HG02943 (cell line): Measurements from ENCODE around the gene GOLGA6L7.
"Not testable (repeated sequence)": the region's sequence is repeated elsewhere in the genome, so short reads cannot be mapped to it uniquely, and the experiment has no call there.

Experiments used
- ATAC-seq: cut with Tn5 transposase; IDR thresholded peaks from one replicate; pipeline ENCODE4 v1.9.1; 2021; ENCODE audit warnings: mild to moderate bottlenecking, low read depth, moderate library complexity; ENCODE audit not compliant: unreplicated experiment

The GOLGA6L7 gene

DNA sequence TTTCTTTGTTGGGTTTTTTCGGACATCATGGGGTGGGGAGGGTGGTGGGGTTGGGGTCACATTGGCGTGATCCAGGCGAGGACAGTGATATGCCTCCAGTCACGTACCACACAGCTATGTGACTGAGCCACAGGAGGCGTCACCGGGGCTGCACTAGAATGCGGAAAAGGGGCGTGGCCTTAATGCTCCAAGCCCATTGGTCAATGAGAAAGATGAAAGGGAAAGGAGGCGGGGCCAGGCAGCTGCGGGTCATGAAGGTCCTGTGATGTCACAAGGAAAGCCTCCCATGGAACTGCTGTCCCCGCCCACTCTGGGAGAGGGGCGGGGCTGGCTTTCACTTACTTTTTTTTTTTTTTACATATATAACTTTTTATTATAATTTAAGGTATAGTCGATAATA is at the start of gene GOLGA6L7:
Gene GOLGA6L7 (minus strand): TSS at position 124 of the 400 bp plus-strand sequence. CDS start 95 bp downstream, at position 29.
- not testable (repeated sequence) for ATAC-seq

DNA sequence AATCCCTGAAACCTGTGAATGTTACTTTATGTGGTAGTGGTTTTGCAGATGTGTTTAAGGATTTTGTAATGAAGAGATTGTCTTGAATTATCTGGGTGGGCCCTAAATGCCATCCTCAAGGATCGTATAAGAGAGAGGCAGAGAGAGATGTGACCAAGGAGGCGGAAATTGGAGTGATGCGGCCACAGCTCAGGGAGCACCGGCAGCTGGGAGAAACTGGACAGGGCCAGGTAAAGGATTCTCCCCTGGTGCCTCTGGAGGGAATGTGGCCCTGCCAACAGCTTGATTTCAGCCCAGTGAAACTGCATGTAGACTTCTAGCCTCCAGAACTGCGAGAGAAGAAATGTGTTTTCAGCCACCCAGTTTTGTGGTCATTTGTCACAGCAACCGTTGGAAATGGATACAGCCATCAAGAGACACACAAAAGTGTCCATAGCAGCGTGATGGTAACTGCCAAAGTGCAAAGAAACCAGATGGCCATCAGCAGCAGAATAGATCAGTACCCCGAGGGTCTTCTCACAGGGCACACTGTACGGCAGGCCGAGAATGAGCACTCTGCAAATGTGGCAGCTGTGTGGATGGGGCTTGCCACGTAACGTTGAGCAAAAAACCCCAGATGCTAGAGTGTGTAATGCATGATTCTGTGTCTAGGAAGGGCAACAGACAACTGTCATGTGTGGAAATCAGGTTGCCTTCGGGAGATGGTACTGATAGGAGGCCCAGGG is 49.6 kb upstream of the GOLGA6L7 start:
- no peak for ATAC-seq

- ATAC-seq, result no peak
These were observed 48.5 kb upstream of the GOLGA6L7 start for GRCh38 chr15:28896951-28897350.

DNA sequence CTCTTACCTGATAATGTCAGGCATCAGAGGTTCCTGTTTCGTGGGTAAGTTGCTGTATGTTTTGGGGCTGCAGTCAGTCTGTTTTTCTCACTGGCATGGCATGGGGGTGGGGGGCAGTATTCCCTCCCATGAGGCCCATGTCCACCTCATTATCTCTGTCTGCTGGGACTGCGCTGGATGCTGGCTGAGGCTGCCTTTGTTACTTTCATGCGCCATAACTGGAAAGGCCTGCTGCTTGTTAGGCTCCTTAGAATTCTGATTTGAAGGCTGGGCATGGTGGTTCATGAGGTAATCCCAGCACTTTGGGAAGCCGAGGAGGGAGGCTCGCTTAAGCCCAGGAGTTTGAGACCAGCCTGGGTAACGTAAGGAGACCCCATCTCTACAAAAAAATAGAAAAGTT is 47.1 kb upstream of the GOLGA6L7 start:
- no peak for ATAC-seq

GRCh38 chr15:28895146-28895545 is 46.7 kb upstream of the GOLGA6L7 start:
- ATAC-seq, result no peak

DNA sequence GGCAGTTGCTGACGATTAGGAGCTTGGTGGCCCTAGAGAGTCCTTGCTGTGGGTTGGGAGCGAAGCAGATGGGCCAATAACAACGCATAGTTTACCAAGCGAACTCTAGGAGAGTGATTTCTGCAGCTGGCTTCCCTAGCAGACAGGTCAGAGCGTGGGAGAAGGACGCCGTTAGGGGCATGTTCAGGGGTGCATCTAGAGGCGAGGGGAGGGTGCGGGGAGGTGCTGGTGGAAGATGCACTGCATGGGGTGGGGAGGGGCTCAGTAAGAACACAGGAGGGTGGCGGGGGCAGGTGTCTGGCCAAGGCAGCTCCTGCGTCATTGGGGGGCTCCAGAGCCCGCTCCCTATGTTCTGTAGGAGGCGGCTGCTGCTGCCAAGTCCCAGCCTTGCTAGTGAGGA is 46.2 kb upstream of the GOLGA6L7 start:
- ATAC-seq, result no peak

GRCh38 chr15:28892789-28893610 is 44.6 kb upstream of the GOLGA6L7 start:
- no peak for ATAC-seq

GRCh38 chr15:28891588-28891987 is 43.1 kb upstream of the GOLGA6L7 start:
- no peak for ATAC-seq

GRCh38 chr15:28890711-28891495 is 42.5 kb upstream of the GOLGA6L7 start:
- ATAC-seq, result no peak

GRCh38 chr15:28890291-28890690 is 41.8 kb upstream of the GOLGA6L7 start:
- not testable (repeated sequence) for ATAC-seq

- not testable (repeated sequence) for ATAC-seq
These were observed 41.4 kb upstream of the GOLGA6L7 start for GRCh38 chr15:28889871-28890270.

DNA sequence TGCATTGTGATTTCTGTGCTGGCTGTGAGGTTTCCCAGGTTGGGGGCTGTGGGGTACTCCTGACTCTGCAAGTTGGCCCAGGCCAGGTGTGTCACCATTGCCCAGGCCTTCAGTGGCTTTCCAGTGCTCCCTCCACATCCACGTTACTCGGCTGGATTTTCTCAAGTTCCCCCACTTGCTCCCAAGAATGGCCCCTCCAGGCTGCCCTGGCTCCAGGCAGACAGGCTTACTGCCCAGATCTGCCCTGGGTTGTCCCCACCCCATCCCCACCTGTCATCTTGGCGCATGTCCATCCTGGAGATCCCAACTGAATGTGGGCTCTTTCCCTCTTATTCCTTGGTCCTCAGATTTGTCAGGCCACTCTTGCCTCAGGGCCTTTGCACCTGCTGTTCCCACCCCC is 40.9 kb upstream of the GOLGA6L7 start:
- no peak for ATAC-seq

- ATAC-seq, result no peak
These were observed 40.5 kb upstream of the GOLGA6L7 start for GRCh38 chr15:28888900-28889299.

DNA sequence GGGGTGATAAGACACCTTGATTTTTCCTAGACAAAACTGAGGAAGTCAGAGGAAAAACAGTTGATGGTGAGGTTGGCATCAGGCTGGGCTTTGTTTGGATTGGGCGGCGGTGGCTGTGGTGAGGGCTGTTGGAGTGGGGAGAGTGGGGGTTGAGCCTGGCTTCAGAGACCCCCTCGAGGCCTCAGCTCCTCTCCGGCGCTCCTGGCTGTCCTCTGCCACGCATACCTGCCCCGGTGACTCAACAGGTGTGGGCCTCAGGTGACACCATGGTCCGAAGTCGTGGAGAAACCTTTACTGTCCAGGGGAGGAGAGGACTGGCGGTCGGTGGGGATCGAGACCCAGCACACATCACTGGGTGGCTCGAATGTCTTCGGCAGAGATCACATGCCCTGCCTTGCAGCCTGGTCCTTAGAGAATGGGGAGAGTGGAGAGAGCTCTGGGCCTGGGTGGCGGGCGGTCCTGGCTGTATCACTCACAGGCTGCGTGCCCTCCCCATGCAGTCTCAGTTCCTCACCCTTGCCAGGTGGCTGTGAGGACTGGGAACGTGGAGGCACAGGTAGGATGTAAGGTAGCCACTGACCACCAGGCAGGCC is 40.0 kb upstream of the GOLGA6L7 start:
- no peak for ATAC-seq

DNA sequence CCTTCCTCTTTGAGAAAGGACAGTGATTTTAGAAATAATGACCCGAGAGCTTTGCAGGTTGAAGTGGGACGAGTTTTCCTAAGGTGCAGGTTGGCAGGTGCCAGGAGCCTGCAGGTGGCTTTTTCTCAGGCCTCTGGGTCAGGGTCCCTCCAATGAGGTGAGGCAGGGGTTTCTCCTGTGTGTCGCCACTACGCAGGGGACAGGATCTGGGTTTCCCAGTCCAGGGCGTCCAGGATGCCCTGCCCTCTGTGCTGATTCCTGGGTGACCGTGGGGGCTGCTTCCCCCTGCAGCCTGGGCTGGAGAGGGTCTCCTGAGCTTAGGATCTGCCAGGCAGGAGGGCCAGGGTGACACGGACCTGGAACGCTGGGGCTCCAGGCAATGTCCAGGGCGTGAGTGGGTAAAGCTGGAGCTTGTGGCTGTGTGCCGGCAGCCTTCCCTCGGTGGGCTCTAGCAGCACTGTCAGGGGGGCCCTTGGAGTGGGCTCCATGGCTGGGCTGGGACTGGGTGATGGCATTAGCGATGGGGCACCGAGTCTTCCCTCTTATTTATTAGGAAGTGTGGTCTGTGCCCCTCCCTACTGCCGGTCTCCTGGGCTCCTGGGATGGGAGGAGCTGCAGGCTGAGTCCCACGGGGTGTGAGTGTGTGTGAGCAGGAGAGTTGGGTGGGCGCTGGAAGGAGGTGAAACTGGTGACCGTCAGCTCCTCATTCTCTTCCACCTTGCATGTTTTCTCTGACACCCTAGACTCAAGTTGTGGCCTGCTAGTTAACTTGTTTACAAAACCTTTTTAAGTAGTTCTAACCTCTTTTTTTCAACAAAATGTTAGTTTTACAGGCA is 39.1 kb upstream of the GOLGA6L7 start:
- no peak for ATAC-seq

GRCh38 chr15:28886431-28887338 is 38.2 kb upstream of the GOLGA6L7 start:
- ATAC-seq, result no peak

GRCh38 chr15:28885630-28886430 is 37.4 kb upstream of the GOLGA6L7 start, which contains the start of gene APBA2:
TSS of gene APBA2 (plus strand) at chr15:28885974. CDS start at chr15:29053885, 167,911 bp downstream.
- ATAC-seq, result no peak

GRCh38 chr15:28885128-28885629 is 36.7 kb upstream of the GOLGA6L7 start:
- ATAC-seq, result no peak
